Liver (tissue), 9 donors: ENCODE measurements around the gene REPS2. TPM values are rescaled to one million over a fixed set of nuclear protein-coding genes. Genes with fewer than 3 reads are reported as not detected.

Experiments used
- DNase-seq: peaks from one replicate; pipeline ENCODE4 v3.0.0-alpha.2; 2017; ENCODE audit warnings: low spot score
- H3K27ac ChIP-seq, 2 donors: one replicate each; pipeline ENCODE4 v1.7.0; 2013; ENCODE audit warnings: inconsistent platforms in 2 of 2, low read length in 2 of 2, control low read depth in 1 of 2, low read depth in 1 of 2, mild to moderate bottlenecking in 1 of 2
- H3K27me3 ChIP-seq, 4 donors: one replicate each; pipeline versions ENCODE4 v1.6.1 to v1.7.0; 2013; ENCODE audit warnings: low read length in 3 of 4, inconsistent platforms in 1 of 4, mild to moderate bottlenecking in 1 of 4, moderate library complexity in 1 of 4; ENCODE audit not compliant: control insufficient read depth in 4 of 4, insufficient read depth in 4 of 4
- H3K36me3 ChIP-seq, 4 donors: one replicate each; pipeline versions ENCODE4 v1.6.1 to v1.7.0; 2013; ENCODE audit warnings: low read length in 3 of 4, mild to moderate bottlenecking in 3 of 4, low read depth in 1 of 4, moderate library complexity in 1 of 4; ENCODE audit not compliant: control insufficient read depth in 4 of 4, insufficient read depth in 3 of 4
- H3K4me1 ChIP-seq, 4 donors: one replicate each; pipeline versions ENCODE4 v1.6.1 to v1.7.0; 2013; ENCODE audit warnings: low read length in 3 of 4, mild to moderate bottlenecking in 3 of 4, moderate library complexity in 1 of 4; ENCODE audit not compliant: control insufficient read depth in 4 of 4, insufficient read depth in 4 of 4
- H3K4me3 ChIP-seq, 3 donors: one replicate each; pipeline versions ENCODE4 v1.6.1 to v1.7.0; 2013; ENCODE audit warnings: low read length in 3 of 3, control low read depth in 1 of 3, low read depth in 1 of 3, mild to moderate bottlenecking in 1 of 3
- H3K9ac ChIP-seq, 2 donors: one replicate each; pipeline ENCODE4 v1.7.0; 2013; ENCODE audit warnings: low read length in 2 of 2, mild to moderate bottlenecking in 2 of 2, moderate library complexity in 2 of 2, control low read depth in 1 of 2, low read depth in 1 of 2
- H3K9me3 ChIP-seq, 4 donors: one replicate each; pipeline versions ENCODE4 v1.6.1 to v1.7.0; 2013; ENCODE audit warnings: low read length in 3 of 4; ENCODE audit not compliant: control insufficient read depth in 4 of 4
- ATF3 ChIP-seq: IDR thresholded peaks from 2 replicates; pipeline ENCODE4 v1.6.1; 2016; ENCODE audit warnings: antibody characterized with exemption
- EGR1 ChIP-seq, 2 donors: IDR thresholded peaks; 2 replicates each; pipeline ENCODE4 v1.6.1; 2016 to 2018; ENCODE audit warnings: antibody characterized with exemption in 2 of 2, low read depth in 2 of 2
- FOXA1 ChIP-seq: IDR thresholded peaks from 2 replicates; pipeline ENCODE4 v1.6.1; 2016; ENCODE audit warnings: antibody characterized with exemption
- FOXA2 ChIP-seq: IDR thresholded peaks from 2 replicates; pipeline ENCODE4 v1.6.1; 2016; ENCODE audit warnings: antibody characterized with exemption
- GABPA ChIP-seq, 2 donors: IDR thresholded peaks in 1 of 2; conservative IDR thresholded peaks in 1 of 2; 2 replicates each; pipeline ENCODE4 v1.6.1; 2016; ENCODE audit warnings: antibody characterized with exemption in 2 of 2, mild to moderate bottlenecking in 1 of 2, moderate library complexity in 1 of 2
- HNF4A ChIP-seq, 2 donors: conservative IDR thresholded peaks; 2 replicates each; pipeline ENCODE4 v1.6.1; 2016; ENCODE audit warnings: antibody characterized with exemption in 2 of 2, mild to moderate bottlenecking in 2 of 2
- HNF4G ChIP-seq: IDR thresholded peaks from 2 replicates; pipeline ENCODE4 v1.6.1; 2016; ENCODE audit warnings: antibody characterized with exemption
- JUND ChIP-seq, 2 donors: IDR thresholded peaks; 2 replicates each; pipeline ENCODE4 v1.6.1; 2016; ENCODE audit warnings: antibody characterized with exemption in 2 of 2
- MAX ChIP-seq: IDR thresholded peaks from 2 replicates; pipeline ENCODE4 v1.6.1; 2016; ENCODE audit warnings: antibody characterized with exemption
- NR2F2 ChIP-seq: IDR thresholded peaks from 2 replicates; pipeline ENCODE4 v1.6.1; 2016; ENCODE audit warnings: antibody characterized with exemption
- RAD21 ChIP-seq, 2 donors: IDR thresholded peaks; 2 replicates each; pipeline ENCODE4 v1.6.1; 2016; ENCODE audit warnings: antibody characterized with exemption in 2 of 2, mild to moderate bottlenecking in 2 of 2
- REST ChIP-seq: IDR thresholded peaks from 2 replicates; pipeline ENCODE4 v1.6.1; 2016; ENCODE audit warnings: antibody characterized with exemption, mild to moderate bottlenecking
- RXRA ChIP-seq, 2 donors: IDR thresholded peaks; 2 replicates each; pipeline ENCODE4 v1.6.1; 2017 to 2018; ENCODE audit warnings: antibody characterized with exemption in 2 of 2, mild to moderate bottlenecking in 1 of 2
- SP1 ChIP-seq: IDR thresholded peaks from 2 replicates; pipeline ENCODE4 v1.6.1; 2018; ENCODE audit warnings: antibody characterized with exemption, mild to moderate bottlenecking
- TAF1 ChIP-seq: conservative IDR thresholded peaks from 2 replicates; pipeline ENCODE4 v1.6.1; 2016; ENCODE audit warnings: antibody characterized with exemption, mild to moderate bottlenecking
- YY1 ChIP-seq: IDR thresholded peaks from 2 replicates; pipeline ENCODE4 v1.6.1; 2016; ENCODE audit warnings: antibody characterized with exemption, mild to moderate bottlenecking
- ZBTB33 ChIP-seq: IDR thresholded peaks from 2 replicates; pipeline ENCODE4 v1.6.1; 2016; ENCODE audit warnings: antibody characterized with exemption
- WGBS: extraction: QIAGEN DNeasy Blood & Tissue Kit; methylation state at CpG from one replicate; pipeline ENCODE4 v1.1.7; 2013; 5-methylcytosine and 5-hydroxymethylcytosine counted together
- polyA plus RNA-seq, 2 donors: library from polyadenylated mRNA; stranded (reverse) in 1 of 2; unstranded in 1 of 2; fragments of 200-250 nt in 1 of 2; fragments of >200 nt in 1 of 2; fragmentation: Nextera tagmentation in 1 of 2; extraction: Ambion mirVana in 1 of 2; gene quantifications; one replicate each; pipeline versions ENCODE4 v1.2.1 to v1.2.3, GENCODE V29; 2013 to 2015
- total RNA-seq, 2 donors: library from RNA; depleted of rRNA; stranded (reverse); fragments of >200 nt; gene quantifications; one replicate each; pipeline ENCODE4 v1.2.3, GENCODE V29; 2014
- TF ChIP-seq, protein P1 (sequence below): fragments of 150-350 bp; IDR thresholded peaks from 2 replicates; pipeline ENCODE4 v1.5.1; 2017; ENCODE audit warnings: improper control_type of control experiment, low read depth, low read length; ENCODE audit not compliant: missing input control
- donor health status: healthy.
- donor health status: healthy.
- donor health status: healthy.
- donor health status: healthy.
- donor health status: healthy.

REPS2 gene
- total and polyA plus RNA-seq, 4 donors: 3.5 to 10.7 (median 6.2) TPM

DNA sequence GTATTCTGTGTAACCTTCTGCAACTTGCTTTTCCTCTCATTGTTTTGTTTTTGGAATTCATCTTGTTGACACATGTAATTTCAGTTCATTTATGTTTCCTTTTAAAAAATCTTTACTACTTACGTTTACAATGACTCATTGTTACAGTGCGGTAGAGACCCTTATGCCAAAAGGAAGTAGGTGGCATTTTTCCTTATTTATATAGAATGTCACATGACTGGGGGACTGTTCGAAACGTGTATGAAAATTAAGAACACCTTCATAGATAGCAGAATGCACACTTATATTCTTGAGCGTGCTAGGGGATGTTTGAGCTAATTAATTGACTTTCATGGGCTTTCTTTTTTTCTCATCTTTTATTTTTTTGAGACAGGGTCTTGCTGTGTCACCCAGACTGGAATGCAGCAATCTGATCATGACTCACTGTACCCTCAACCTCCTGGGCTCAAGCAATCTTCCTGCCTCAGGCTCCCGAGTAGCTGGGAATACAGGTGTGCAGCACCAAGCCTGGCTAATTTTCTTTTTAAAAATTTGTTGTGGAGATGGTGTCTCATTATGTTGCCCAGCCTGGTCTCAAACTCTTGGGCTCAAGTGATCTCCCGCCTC lies 7.3 kb downstream of the REPS2 start:
- no peak for TF ChIP-seq HNF4A (conservative IDR thresholded peaks at IDR 0.05)
- Histone ChIP-seq H3K36me3 (no peaks in the 10 kb centered on the region), H3K9me3 (no peaks in the 10 kb centered on the region), H3K4me1 (peaks cover 1 to 10% (median 4%) of the 10 kb centered on the region in 4 donors), H3K4me3 (no peak overlapping the region), H3K27me3 (peaks cover 0 to 2% (median 0%) of the 10 kb centered on the region in 4 donors), H3K9ac (no peak overlapping the region), H3K27ac (no peak overlapping the region)
- no peak for DNase-seq
- WGBS: 61% methylated on average over 7 of the region's 7 CpGs

DNA sequence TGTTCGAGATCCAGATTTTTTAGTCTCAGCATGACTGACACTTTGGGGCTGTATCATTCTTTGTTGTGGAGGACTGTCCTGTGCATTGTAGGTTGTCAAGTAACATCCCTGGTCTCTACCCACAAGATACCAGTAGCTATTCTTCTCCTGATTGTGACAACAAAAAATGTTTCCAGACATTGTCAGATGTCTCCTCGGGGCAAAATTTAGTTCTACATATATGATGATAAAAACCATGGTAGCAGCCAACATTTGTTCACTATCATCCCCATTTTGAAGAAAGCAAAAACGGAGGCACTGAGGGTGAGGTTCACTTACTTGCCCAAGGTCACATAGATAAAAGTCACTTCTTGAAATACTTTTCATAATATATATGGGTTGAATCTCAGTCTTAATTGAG lies 11.3 kb downstream of the REPS2 start:
- H3K27ac ChIP-seq: no peak overlapping the region
- H3K36me3 ChIP-seq: no peaks in the 10 kb centered on the region
- WGBS: 85% methylated on average over 3 of the region's 3 CpGs
- no peak for DNase-seq
- TF ChIP-seq, protein P1, sequence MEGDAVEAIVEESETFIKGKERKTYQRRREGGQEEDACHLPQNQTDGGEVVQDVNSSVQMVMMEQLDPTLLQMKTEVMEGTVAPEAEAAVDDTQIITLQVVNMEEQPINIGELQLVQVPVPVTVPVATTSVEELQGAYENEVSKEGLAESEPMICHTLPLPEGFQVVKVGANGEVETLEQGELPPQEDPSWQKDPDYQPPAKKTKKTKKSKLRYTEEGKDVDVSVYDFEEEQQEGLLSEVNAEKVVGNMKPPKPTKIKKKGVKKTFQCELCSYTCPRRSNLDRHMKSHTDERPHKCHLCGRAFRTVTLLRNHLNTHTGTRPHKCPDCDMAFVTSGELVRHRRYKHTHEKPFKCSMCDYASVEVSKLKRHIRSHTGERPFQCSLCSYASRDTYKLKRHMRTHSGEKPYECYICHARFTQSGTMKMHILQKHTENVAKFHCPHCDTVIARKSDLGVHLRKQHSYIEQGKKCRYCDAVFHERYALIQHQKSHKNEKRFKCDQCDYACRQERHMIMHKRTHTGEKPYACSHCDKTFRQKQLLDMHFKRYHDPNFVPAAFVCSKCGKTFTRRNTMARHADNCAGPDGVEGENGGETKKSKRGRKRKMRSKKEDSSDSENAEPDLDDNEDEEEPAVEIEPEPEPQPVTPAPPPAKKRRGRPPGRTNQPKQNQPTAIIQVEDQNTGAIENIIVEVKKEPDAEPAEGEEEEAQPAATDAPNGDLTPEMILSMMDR: no peak
- TF ChIP-seq NR2F2 (no peak), FOXA2 (no peak), FOXA1 (no peak), TAF1 (no peak), RXRA (IDR thresholded peaks at IDR 0.05) (no peak), ZBTB33 (no peak), GABPA (IDR thresholded peaks at IDR 0.05 in 1 of 2, conservative IDR thresholded peaks at IDR 0.05 in 1 of 2) (no peak), MAX (no peak), YY1 (no peak), SP1 (no peak), RAD21 (IDR thresholded peaks at IDR 0.05) (no peak), HNF4A (conservative IDR thresholded peaks at IDR 0.05) (no peak), EGR1 (IDR thresholded peaks at IDR 0.05; ENCODE audit: low read depth in 2 of 2) (no peak), REST (no peak), JUND (IDR thresholded peaks at IDR 0.05) (no peak), ATF3 (no peak), HNF4G (no peak)
- peaks cover 0 to 4% (median under 1%) of the 10 kb centered on the region in 4 donors for H3K4me1 ChIP-seq
- no peaks in the 10 kb centered on the region for H3K9me3 ChIP-seq
- H3K4me3 ChIP-seq: no peak overlapping the region
- H3K9ac ChIP-seq: no peak overlapping the region
- peaks cover 0 to under 1% (median 0%) of the 10 kb centered on the region in 4 donors for H3K27me3 ChIP-seq
